ENCODE results near the gene PPP1R1A. TPM values are rescaled to one million over a fixed set of nuclear protein-coding genes. Genes with fewer than 3 reads are reported as not detected.

Gene PPP1R1A
- total RNA-seq, 8 experiments from 2014 or later: 0.51 to 21.0 (median 12.1) TPM

DNA sequence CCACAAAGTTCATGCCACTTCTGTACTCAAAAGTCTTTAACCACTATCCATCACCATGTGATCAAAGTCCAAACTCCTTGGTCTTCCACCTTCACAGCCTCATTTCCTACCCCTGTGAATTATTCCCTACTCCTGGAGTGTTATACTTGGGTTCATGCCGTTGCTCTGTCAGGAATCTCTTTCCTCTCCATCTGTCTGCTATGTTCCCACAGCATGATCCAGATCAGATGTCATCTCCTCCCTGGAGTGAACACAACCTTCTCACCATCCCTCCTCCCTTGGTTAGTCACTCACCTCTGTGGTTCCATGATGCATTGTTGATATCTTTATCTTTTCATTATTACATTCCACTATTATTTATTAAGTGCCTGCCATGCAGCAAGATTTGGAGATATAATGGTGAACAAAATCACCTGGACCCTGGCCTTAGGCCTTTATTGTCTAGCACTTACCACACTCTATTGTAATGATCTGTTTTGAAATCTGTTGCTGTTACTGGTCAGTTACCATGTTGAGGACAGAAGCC, 23.8 kb upstream of the PPP1R1A start:
- Histone ChIP-seq H3K27ac (no peak overlapping the region), H3K4me1 (replicated peaks in 1 of 2) (no peaks in the 10 kb centered on the region), H3K4me3 (no peak overlapping the region)
- in situ Hi-C loops (cut with MboI; ENCODE audit: low pct_unique_long_range_greater_than_20kb in 2 of 9, low sequenced_read_pairs in 9 of 9, unreplicated experiment in 9 of 9): no loop called here
- WGBS, 10 experiments: 0 to 100% (median 63%) methylated on average over 1 of the region's 1 CpG; no CpG with 5 or more reads in 3 of the 10 experiments
- ATAC-seq (replicated peaks in 6 of 8): peak in 3 of 8 experiments; percentile 17 to 54 (median 40)

DNA sequence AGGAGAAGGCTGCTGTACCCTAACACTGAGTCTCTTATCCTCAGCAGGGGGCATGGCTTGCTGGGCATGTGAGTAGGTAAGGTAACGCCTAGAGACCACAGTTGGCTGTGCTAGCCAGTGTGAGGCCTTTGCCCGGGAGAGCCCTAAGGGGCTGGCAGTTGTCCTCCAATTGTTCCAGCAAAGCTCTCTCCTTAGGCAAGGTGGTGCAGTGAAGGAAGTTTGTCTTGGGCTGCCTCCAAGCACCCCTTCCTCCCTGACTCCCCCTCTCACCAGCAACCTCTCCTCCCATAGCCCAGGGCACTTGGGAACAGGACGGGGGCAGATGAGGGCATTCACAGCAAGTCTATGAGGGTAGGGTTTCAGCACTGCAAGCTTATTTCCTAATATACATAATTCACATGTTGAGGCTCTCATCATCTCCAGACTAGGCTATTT, 23.3 kb upstream of the PPP1R1A start:
- WGBS, 10 experiments: 0 to 86% (median 27%) methylated on average over 1 to 2 of the region's 3 CpGs; no CpG with 5 or more reads in 3 of the 10 experiments
- peak in 3 of 8 experiments; percentile 20 to 91 (median 77) for ATAC-seq (replicated peaks in 6 of 8)
- Histone ChIP-seq H3K27ac (no peak overlapping the region), H3K4me3 (no peak overlapping the region), H3K4me1 (replicated peaks in 1 of 2) (no peaks in the 10 kb centered on the region)
- in situ Hi-C loops (cut with MboI; ENCODE audit: low pct_unique_long_range_greater_than_20kb in 2 of 9, low sequenced_read_pairs in 9 of 9, unreplicated experiment in 9 of 9): no loop called here

DNA sequence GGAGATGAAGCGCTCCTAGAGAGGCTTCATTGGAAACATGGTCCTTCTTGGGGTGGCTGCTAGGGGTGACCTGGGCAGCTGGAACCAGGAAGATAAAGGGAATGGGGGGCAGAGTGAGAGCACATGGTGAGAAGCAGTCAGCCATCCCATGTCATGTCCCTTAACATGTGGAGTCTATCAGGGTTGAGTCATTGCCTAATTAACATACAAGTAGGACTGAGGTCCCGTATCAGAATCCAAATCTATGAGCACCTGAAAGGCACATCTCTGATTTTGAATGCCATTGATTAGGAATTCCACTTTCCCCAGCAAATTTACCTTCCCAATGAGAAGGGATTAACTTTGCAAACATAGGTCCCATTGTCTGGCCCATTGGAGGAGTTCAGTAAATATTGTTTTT, 20.3 kb upstream of the PPP1R1A start:
- in situ Hi-C loops (cut with MboI; ENCODE audit: low pct_unique_long_range_greater_than_20kb in 2 of 9, low sequenced_read_pairs in 9 of 9, unreplicated experiment in 9 of 9): no loop called here
- ATAC-seq (replicated peaks in 6 of 8): peak in 2 of 8 experiments; percentile 17 to 50
- H3K27ac ChIP-seq: no peak overlapping the region
- no peak overlapping the region for H3K4me3 ChIP-seq
- H3K4me1 ChIP-seq (replicated peaks in 1 of 2): no peaks in the 10 kb centered on the region
- 0 to 100% (median 42%) methylated on average over 1 to 2 of the region's 2 CpGs; no CpG with 5 or more reads in 2 of the 10 experiments for WGBS, 10 experiments

DNA sequence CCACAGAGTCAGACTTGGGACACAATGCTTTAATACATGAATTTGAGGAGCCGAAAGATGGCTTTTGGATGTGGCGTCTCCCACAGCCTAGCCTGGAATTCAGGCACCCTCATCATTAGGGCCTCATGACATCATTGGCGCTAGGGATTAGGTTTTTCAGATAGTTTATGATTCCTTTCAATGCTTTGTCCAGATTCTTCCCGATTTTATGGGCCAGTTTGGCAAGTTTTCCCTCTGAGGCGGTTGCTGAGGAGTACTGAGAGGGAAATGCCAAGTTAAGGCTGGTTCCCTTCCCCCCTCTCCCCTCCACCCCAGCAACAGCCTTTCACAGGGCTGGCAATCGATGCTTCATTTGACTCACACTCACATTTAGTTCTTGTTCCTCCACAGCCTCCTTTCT, 19.7 kb upstream of the PPP1R1A start:
- Histone ChIP-seq H3K4me3 (no peak overlapping the region), H3K27ac (no peak overlapping the region), H3K4me1 (replicated peaks in 1 of 2) (no peaks in the 10 kb centered on the region)
- 20 to 81% (median 55%) methylated on average over 1 to 5 of the region's 6 CpGs; no CpG with 5 or more reads in 4 of the 10 experiments for WGBS, 10 experiments
- in situ Hi-C loops (cut with MboI; ENCODE audit: low pct_unique_long_range_greater_than_20kb in 2 of 9, low sequenced_read_pairs in 9 of 9, unreplicated experiment in 9 of 9): no loop called here
- ATAC-seq (replicated peaks in 6 of 8): no peak

DNA sequence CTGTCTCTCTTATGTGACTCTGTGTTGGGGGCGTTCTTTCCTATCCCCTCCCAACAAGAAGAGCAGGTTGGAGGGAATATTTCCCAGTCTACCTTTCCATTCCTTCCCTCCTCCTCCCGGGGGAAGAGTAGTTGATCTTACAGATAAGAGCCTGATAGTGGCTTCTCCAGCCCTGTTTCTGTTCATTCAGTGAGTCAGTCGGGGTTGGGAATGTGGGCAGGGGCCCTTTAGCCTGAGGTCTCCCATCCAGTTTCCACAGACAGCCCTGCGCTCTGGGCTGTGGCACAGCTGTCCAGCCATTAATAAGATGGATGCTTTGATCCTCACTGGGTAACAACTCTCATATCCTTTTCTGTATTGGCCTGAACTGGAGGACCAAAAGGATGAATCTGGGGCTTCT, 18.1 kb upstream of the PPP1R1A start:
- WGBS, 10 experiments: 0 to 80% (median 38%) methylated on average over 1 to 2 of the region's 4 CpGs; no CpG with 5 or more reads in 4 of the 10 experiments
- H3K4me3 ChIP-seq: no peak overlapping the region
- in situ Hi-C loops (cut with MboI; ENCODE audit: low pct_unique_long_range_greater_than_20kb in 2 of 9, low sequenced_read_pairs in 9 of 9, unreplicated experiment in 9 of 9): no loop called here

DNA sequence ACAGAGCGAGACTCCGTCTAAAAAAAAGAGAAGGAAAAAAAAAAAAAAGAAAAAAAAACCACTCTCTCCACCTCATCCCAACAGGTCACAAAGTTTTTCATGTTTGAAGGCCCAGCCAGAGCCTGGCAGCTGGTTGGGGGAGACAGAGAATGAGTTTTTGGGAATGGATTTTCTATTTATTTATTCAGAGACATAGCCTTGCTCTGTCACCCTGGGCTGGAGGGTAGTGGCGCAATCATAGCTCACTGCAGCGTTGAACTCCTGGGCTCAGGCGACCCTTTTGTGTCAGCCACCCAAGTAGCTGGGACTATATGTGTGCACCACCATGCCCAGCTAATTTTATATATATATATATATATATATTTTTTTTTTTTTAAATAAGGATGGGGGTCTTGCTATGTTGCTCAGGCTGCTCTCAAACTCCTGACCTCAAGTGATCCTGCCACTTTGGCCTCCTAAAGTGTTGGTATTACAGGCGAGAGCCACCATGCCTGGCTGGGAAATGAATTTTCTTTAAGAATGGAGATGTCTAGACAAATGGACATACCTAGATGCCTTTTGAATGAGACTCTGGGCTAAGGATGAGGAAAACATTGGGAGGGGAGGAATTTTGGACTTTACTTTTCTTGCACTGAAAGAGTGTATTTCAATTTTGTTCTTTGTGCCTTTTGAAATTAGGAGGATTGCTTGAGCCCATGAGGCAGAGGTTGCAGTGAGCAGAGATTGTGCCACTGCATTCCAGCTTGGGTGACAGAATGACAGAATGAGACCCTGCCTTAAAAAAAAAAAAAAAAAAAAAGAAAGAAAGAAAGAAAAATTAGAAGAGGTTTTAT, 16.9 kb upstream of the PPP1R1A start:
- in situ Hi-C loops (cut with MboI; ENCODE audit: low pct_unique_long_range_greater_than_20kb in 2 of 9, low sequenced_read_pairs in 9 of 9, unreplicated experiment in 9 of 9): no loop called here
- ATAC-seq (replicated peaks in 6 of 8): no peak
- WGBS, 10 experiments: 67 to 100% (median 90%) methylated on average over 1 to 6 of the region's 6 CpGs; no CpG with 5 or more reads in 5 of the 10 experiments

More for the DNA sequence above, 18.1 kb upstream of the PPP1R1A start:
- H3K4me1 ChIP-seq (replicated peaks in 1 of 2): no peaks in the 10 kb centered on the region
- ATAC-seq (replicated peaks in 6 of 8): no peak
- H3K27ac ChIP-seq: no peak overlapping the region

DNA sequence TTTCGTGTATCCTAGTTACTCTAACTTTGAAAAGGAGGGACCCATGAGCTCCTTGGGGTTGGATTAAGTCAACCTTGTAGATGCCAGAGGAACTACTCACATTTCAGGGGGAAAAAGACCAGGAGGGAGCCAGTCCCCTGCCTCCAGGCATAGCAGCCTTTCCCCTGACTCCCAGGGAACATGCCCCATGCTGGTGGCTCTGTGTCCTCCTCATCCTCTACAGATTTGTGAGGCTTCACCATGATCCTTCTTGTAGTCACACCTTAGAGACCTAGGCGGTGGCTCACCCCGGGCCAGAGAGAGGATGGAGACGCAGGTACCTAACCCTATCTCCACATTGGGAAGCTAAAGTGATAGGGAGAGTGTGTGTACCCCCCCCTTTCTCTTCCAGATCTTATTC, 16.0 kb upstream of the PPP1R1A start:
- WGBS, 10 experiments: 80 to 100% (median 83%) methylated on average over 1 to 4 of the region's 4 CpGs; no CpG with 5 or more reads in 5 of the 10 experiments
- Histone ChIP-seq H3K4me1 (replicated peaks in 1 of 2) (no peaks in the 10 kb centered on the region), H3K27ac (no peak overlapping the region), H3K4me3 (no peak overlapping the region)
- ATAC-seq (replicated peaks in 6 of 8): no peak
- in situ Hi-C loops (cut with MboI; ENCODE audit: low pct_unique_long_range_greater_than_20kb in 2 of 9, low sequenced_read_pairs in 9 of 9, unreplicated experiment in 9 of 9): no loop called here

More for the DNA sequence above, 16.9 kb upstream of the PPP1R1A start:
- Histone ChIP-seq H3K4me3 (no peak overlapping the region), H3K27ac (no peak overlapping the region), H3K4me1 (replicated peaks in 1 of 2) (no peaks in the 10 kb centered on the region)

DNA sequence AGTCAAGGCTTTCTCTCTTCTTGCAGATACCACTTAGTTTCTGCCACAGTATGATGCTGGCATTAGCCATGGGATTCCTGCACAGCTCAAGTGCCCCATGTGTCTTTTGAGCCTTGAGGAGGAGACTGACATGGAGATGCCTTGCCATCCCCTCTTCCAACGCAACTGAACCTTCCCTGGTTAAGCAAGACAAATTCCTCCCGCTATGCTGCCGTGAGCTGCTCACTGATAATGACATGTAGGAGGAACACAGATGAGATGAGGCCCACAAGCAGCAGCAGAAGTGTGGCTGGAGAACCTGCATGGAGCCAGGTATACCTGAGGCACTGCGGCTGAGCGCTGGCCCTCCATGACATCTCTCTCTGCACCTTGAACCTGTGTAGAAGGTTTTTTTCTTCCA, 15.4 kb upstream of the PPP1R1A start:
- no peak for ATAC-seq (replicated peaks in 6 of 8)
- WGBS, 10 experiments: 43 to 100% (median 83%) methylated on average over 1 to 3 of the region's 5 CpGs; no CpG with 5 or more reads in 5 of the 10 experiments
- no peaks in the 10 kb centered on the region for H3K4me1 ChIP-seq (replicated peaks in 1 of 2)
- in situ Hi-C loops (cut with MboI; ENCODE audit: low pct_unique_long_range_greater_than_20kb in 2 of 9, low sequenced_read_pairs in 9 of 9, unreplicated experiment in 9 of 9): no loop called here
- no peak overlapping the region for H3K27ac ChIP-seq
- H3K4me3 ChIP-seq: no peak overlapping the region

DNA sequence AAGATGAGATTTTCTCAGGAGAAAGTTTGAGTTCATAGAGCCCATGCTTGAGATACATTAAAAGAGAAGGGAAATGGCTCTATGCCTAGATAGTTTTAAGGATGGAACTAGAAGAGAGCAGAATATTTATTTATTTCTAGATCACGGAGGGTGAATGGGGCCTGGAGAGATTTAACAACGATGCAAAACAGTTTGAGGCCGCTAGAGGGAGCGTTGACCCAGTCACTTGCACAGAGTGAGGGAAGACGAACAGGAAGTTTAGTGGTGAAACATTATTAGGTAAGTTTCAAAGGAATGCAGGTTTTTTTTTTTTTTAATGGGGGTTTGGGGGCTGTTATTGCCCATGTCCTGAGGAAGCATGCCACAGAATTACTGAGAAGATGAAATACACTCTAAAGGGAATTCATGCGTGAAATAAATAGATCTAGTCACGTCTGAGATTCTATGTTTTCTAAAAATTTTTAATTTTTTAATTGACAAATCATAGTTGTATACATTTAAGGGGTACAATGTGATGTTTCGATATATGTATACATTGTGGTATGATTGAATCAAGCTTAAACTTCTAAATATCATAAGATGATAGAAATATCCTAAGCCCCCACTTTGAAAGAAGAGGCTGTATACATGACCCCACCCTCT, 14.8 kb upstream of the PPP1R1A start:
- WGBS, 10 experiments: 7 to 41% (median 19%) methylated on average over 2 to 7 of the region's 8 CpGs
- Histone ChIP-seq H3K27ac (no peak overlapping the region), H3K4me1 (replicated peaks in 1 of 2) (no peaks in the 10 kb centered on the region), H3K4me3 (no peak overlapping the region)
- in situ Hi-C loops (cut with MboI; ENCODE audit: low pct_unique_long_range_greater_than_20kb in 2 of 9, low sequenced_read_pairs in 9 of 9, unreplicated experiment in 9 of 9): no loop called here
- peak in 6 of 8 experiments; percentile 45 to 98 (median 83) for ATAC-seq (replicated peaks in 6 of 8)

DNA sequence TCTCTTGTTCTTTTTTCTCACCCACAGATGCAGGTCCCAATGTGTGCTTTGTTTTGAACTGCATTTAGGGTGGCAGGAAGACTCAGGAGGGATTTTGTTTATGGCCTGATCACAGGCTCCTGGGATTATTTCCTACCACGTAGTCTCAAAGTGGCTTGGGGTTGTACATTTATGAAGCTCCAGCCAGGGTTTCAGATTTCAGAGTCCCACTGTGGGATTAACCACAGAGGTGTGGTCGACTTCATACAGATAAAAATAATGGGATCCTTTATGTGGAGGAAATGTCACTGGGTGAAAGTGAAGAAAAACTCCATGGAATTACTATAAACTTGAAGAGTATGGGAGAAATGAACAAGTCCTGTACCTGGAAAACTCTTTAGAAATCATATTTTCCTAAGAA, 14.2 kb upstream of the PPP1R1A start:
- no peaks in the 10 kb centered on the region for H3K4me1 ChIP-seq (replicated peaks in 1 of 2)
- no peak for ATAC-seq (replicated peaks in 6 of 8)
- in situ Hi-C loops (cut with MboI; ENCODE audit: low pct_unique_long_range_greater_than_20kb in 2 of 9, low sequenced_read_pairs in 9 of 9, unreplicated experiment in 9 of 9): no loop called here
- 25 to 100% (median 50%) methylated on average over 1 to 2 of the region's 2 CpGs; no CpG with 5 or more reads in 5 of the 10 experiments for WGBS, 10 experiments
- H3K4me3 ChIP-seq: no peak overlapping the region
- no peak overlapping the region for H3K27ac ChIP-seq

DNA sequence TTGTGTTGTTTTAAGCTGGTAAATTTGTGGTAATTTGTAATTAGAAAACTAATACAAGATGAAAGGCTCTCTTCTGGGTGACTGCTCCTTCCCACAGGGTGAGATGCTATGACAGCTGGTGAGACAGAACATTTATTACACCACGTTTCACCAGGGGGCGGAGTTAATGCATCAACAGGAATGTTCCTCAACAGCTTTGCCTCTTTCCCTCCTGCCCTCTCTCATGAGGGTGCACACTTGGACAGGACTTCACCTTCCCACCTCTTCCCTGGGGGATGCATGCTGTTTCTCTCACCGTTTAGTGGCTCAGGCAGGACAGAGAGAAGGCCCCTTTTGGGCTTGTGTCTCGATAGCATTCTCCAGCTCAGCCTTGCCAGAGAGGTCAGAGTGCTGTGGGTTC, 13.4 kb upstream of the PPP1R1A start:
- H3K4me1 ChIP-seq (replicated peaks in 1 of 2): no peaks in the 10 kb centered on the region
- H3K4me3 ChIP-seq: no peak overlapping the region
- ATAC-seq (replicated peaks in 6 of 8): peak in 7 of 8 experiments; percentile 36 to 60 (median 43)
- in situ Hi-C loops (cut with MboI; ENCODE audit: low pct_unique_long_range_greater_than_20kb in 2 of 9, low sequenced_read_pairs in 9 of 9, unreplicated experiment in 9 of 9): no loop called here
- WGBS, 10 experiments: 20 to 100% (median 62%) methylated on average over 1 to 3 of the region's 4 CpGs; no CpG with 5 or more reads in 2 of the 10 experiments
- no peak overlapping the region for H3K27ac ChIP-seq

DNA sequence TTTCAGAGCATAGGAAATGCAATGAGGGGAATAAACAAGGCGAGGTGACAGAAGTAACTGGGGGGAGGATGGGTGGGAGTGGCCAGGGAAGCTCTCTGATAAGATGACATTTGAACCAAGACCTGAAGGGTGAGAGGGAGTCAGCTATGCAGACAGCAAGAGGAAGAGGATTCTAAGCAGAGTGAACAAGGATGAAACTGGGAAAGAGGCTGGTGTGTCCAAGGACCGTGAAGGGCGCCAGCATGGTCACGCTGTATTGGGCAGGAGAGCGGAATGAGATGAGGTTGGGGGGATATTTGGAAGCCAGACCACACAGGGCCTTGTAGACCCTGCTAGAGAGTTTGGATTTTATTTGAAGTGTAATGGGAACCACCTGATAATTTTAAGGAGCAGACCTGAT, 10.5 kb upstream of the PPP1R1A start:
- in situ Hi-C loops (cut with MboI; ENCODE audit: low pct_unique_long_range_greater_than_20kb in 2 of 9, low sequenced_read_pairs in 9 of 9, unreplicated experiment in 9 of 9): loop anchor here in 2 of 9 experiments (25.0 kb wide), 1 partner anchor 363 kb away; no protein-coding TSS in a partner anchor
- 0 to 100% (median 77%) methylated on average over 1 to 5 of the region's 5 CpGs; no CpG with 5 or more reads in 1 of the 10 experiments for WGBS, 10 experiments

DNA sequence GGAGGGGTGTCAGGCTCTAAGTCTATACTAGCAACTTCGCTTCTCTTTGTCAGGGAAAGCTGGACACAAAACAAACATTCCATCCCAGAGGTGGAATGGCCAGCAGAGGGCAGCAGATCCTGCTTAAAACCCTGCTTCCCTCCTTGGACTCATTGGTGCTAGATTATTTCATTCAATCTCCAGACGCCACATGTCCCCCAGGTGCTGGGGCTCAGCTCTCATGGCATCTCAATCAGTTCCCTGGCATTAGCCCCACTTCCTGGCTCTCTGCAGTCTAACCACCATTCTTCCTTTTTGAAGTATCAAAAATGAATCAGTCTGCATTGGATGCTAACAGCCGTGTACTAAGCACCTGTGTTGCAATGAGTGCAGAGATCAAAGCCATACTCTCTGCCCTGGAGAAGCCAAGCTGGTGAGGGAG, 8.1 kb upstream of the PPP1R1A start:
- H3K4me3 ChIP-seq: no peak overlapping the region
- ATAC-seq (replicated peaks in 6 of 8): peak; percentile 64 to 98 (median 76)
- in situ Hi-C loops (cut with MboI; ENCODE audit: low pct_unique_long_range_greater_than_20kb in 2 of 9, low sequenced_read_pairs in 9 of 9, unreplicated experiment in 9 of 9): loop anchor here in 2 of 9 experiments (25.0 kb wide), 1 partner anchor 366 kb away; no protein-coding TSS in a partner anchor
- no peaks in the 10 kb centered on the region for H3K4me1 ChIP-seq (replicated peaks in 1 of 2)
- 17 to 86% (median 37%) methylated on average over 1 to 3 of the region's 3 CpGs; no CpG with 5 or more reads in 4 of the 10 experiments for WGBS, 10 experiments
- no peak overlapping the region for H3K27ac ChIP-seq

More for the DNA sequence above, 10.5 kb upstream of the PPP1R1A start:
- no peak for ATAC-seq (replicated peaks in 6 of 8)
- no peak overlapping the region for H3K27ac ChIP-seq
- H3K4me1 ChIP-seq (replicated peaks in 1 of 2): no peaks in the 10 kb centered on the region
- no peak overlapping the region for H3K4me3 ChIP-seq

Data from motor neuron (in vitro differentiated cells).